Neural crest cell (in vitro differentiated cells): ENCODE data around the gene CDH18. TPM values are rescaled to one million over a fixed set of nuclear protein-coding genes. Genes with fewer than 3 reads are reported as not detected.

Source experiments
- DNase-seq: peaks from one replicate; pipeline ENCODE4 v3.0.0; 2021; ENCODE audit warnings: low read depth, mixed read lengths, low spot score
- H3K27ac Mint-ChIP-seq: one replicate; pipeline ENCODE4 v1.8.0; 2021; ENCODE audit warnings: mild to moderate bottlenecking, mixed read lengths; ENCODE audit not compliant: unreplicated experiment
- H3K27me3 Mint-ChIP-seq: 2 replicates; pipeline ENCODE4 v1.8.0; 2021; ENCODE audit warnings: low read depth, mild to moderate bottlenecking, mixed read lengths
- H3K36me3 Mint-ChIP-seq: 2 replicates; pipeline ENCODE4 v1.8.0; 2021; ENCODE audit warnings: low read depth, mild to moderate bottlenecking, mixed read lengths
- H3K4me1 Mint-ChIP-seq: 2 replicates; pipeline ENCODE4 v1.8.0; 2021; ENCODE audit warnings: mixed read lengths
- H3K4me3 Mint-ChIP-seq: one replicate; pipeline ENCODE4 v1.8.0; 2021; ENCODE audit warnings: mild to moderate bottlenecking, mixed read lengths
- H3K9me3 Mint-ChIP-seq: 2 replicates; pipeline ENCODE4 v1.8.0; 2021; ENCODE audit warnings: mixed read lengths
- total RNA-seq: library from RNA; stranded (reverse); gene quantifications from 2 replicates; pipeline ENCODE4 v1.2.1, GENCODE V29; 2021
- TF ChIP-seq, protein P1 (sequence below): fragments of 200-600 bp; sonication (generic); conservative IDR thresholded peaks from 2 replicates; pipeline ENCODE4 v1.5.0; 2021; ENCODE audit warnings: antibody characterized with exemption, mild to moderate bottlenecking

The CDH18 gene
- total RNA-seq, 1 donor from 2014 or later = 2.2 TPM

DNA sequence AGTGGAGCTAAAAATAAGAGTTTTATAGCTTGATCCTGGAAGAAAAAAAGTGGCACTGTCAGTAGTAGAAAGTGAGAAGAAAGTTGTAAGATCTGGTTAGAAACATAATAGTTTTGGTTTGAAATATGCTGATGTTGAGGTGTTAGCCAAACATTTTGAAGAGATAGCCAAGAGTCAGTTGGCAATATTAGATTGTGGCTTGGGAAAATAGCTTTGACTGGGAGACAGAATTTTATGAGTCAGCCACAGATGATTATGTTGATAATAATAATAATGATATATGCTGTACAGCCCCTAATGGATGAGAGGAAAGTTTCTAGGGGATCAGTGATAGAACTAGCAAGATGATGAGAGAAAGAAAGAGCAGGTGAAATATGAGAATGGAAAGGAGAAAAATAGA, 12.4 kb upstream of the CDH18 start:
- no peak for DNase-seq
- H3K9me3 Mint-ChIP-seq = no peaks in the 10 kb centered on the region
- TF ChIP-seq, protein P1, sequence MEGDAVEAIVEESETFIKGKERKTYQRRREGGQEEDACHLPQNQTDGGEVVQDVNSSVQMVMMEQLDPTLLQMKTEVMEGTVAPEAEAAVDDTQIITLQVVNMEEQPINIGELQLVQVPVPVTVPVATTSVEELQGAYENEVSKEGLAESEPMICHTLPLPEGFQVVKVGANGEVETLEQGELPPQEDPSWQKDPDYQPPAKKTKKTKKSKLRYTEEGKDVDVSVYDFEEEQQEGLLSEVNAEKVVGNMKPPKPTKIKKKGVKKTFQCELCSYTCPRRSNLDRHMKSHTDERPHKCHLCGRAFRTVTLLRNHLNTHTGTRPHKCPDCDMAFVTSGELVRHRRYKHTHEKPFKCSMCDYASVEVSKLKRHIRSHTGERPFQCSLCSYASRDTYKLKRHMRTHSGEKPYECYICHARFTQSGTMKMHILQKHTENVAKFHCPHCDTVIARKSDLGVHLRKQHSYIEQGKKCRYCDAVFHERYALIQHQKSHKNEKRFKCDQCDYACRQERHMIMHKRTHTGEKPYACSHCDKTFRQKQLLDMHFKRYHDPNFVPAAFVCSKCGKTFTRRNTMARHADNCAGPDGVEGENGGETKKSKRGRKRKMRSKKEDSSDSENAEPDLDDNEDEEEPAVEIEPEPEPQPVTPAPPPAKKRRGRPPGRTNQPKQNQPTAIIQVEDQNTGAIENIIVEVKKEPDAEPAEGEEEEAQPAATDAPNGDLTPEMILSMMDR = no peak
- no peak overlapping the region for H3K27ac Mint-ChIP-seq
- H3K4me3 Mint-ChIP-seq = no peak overlapping the region
- no peaks in the 10 kb centered on the region for H3K36me3 Mint-ChIP-seq
- no peaks in the 10 kb centered on the region for H3K27me3 Mint-ChIP-seq
- no peaks in the 10 kb centered on the region for H3K4me1 Mint-ChIP-seq

GRCh38 chr5:19988457-19988856, 457 bp upstream of the CDH18 start:
- Mint-ChIP-seq H3K9me3 (no peaks in the 10 kb centered on the region), H3K27me3 (peaks cover 57% of the 10 kb centered on the region), H3K36me3 (no peaks in the 10 kb centered on the region), H3K27ac (no peak overlapping the region), H3K4me3 (peak overlapping the region; percentile 85), H3K4me1 (peaks cover 14% of the 10 kb centered on the region)
- TF ChIP-seq, protein P1 = no peak
- DNase-seq = no peak

DNA sequence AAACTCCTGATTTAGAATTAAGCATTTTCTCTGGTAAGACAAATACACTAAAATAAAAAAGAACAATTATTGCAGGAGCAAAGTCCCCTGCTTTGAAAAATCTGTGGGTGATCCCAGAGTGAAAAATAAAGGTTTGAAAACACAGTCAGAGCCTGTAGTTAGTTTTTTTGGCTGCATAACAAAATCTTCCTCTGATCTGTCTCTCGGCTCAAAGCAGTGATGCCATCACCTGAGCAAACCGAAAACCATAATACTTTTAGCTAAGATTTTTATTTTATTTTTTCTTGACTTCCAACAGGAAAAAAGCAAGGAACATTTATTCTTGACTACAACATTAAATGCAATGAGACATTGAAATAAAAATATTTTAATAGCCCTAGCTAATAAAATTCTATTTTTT, 1.2 kb downstream of the CDH18 start:
- Mint-ChIP-seq H3K4me3 (no peak overlapping the region), H3K9me3 (no peaks in the 10 kb centered on the region), H3K4me1 (peaks cover 14% of the 10 kb centered on the region), H3K36me3 (no peaks in the 10 kb centered on the region), H3K27me3 (peaks cover 55% of the 10 kb centered on the region), H3K27ac (no peak overlapping the region)
- TF ChIP-seq, protein P1 = no peak
- no peak for DNase-seq

- no peak for DNase-seq
- H3K4me1 Mint-ChIP-seq = peaks cover 14% of the 10 kb centered on the region
- no peak overlapping the region for H3K4me3 Mint-ChIP-seq
- H3K9me3 Mint-ChIP-seq = no peaks in the 10 kb centered on the region
- peaks cover 55% of the 10 kb centered on the region for H3K27me3 Mint-ChIP-seq
- no peak overlapping the region for H3K27ac Mint-ChIP-seq
- no peaks in the 10 kb centered on the region for H3K36me3 Mint-ChIP-seq
- TF ChIP-seq, protein P1 = no peak
Measured at GRCh38 chr5:19986031-19986619, 1.9 kb downstream of the CDH18 start.

- no peak for DNase-seq
- Mint-ChIP-seq H3K9me3 (no peaks in the 10 kb centered on the region), H3K4me1 (no peaks in the 10 kb centered on the region), H3K27ac (no peak overlapping the region), H3K36me3 (no peaks in the 10 kb centered on the region), H3K27me3 (no peaks in the 10 kb centered on the region), H3K4me3 (no peak overlapping the region)
- TF ChIP-seq, protein P1 = no peak
Measured at GRCh38 chr5:19978476-19978875, 9.5 kb downstream of the CDH18 start.

DNA sequence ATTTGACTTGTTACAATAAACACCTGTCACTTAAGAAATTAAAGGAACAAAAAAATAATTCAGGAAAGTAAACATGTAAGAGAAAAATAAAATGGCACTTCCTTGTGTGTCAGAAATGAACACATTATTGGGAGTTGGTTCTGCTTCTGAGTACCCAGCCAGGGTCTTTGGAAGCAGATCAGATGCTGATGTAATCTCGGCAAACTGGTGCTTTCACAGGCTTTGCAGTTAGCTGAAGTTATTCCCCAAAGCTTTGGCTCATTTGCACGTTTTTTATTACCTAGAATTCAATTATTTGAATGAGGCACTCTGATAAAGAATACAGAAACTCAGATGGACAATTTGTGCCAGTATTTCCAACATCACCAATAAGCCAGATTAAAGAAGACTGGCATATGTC, 10.9 kb downstream of the CDH18 start:
- no peak for DNase-seq
- no peak overlapping the region for H3K27ac Mint-ChIP-seq
- no peaks in the 10 kb centered on the region for H3K36me3 Mint-ChIP-seq
- TF ChIP-seq, protein P1 = no peak
- no peak overlapping the region for H3K4me3 Mint-ChIP-seq
- no peaks in the 10 kb centered on the region for H3K4me1 Mint-ChIP-seq
- H3K27me3 Mint-ChIP-seq = no peaks in the 10 kb centered on the region
- no peaks in the 10 kb centered on the region for H3K9me3 Mint-ChIP-seq
